Measurements from ENCODE around the gene MKNK2.

Gene MKNK2

GRCh38 chr19:2079865-2080301, 28.8 kb upstream of the MKNK2 start:
- no peak for DNase-seq

GRCh38 chr19:2079076-2079864, 28.2 kb upstream of the MKNK2 start:
- no peak for DNase-seq

GRCh38 chr19:2077833-2078619, 27.0 kb upstream of the MKNK2 start:
- DNase-seq, result no peak

- DNase-seq, result no peak
These were observed 26.4 kb upstream of the MKNK2 start for GRCh38 chr19:2077398-2077797.

- DNase-seq, result no peak
These were observed 25.5 kb upstream of the MKNK2 start for GRCh38 chr19:2076526-2076944.

- no peak for DNase-seq
These were observed 21.9 kb upstream of the MKNK2 start for GRCh38 chr19:2072757-2073551.

- no peak for DNase-seq
These were observed 20.1 kb upstream of the MKNK2 start for GRCh38 chr19:2070986-2071673.

- no peak for DNase-seq
These were observed 19.4 kb upstream of the MKNK2 start for GRCh38 chr19:2070436-2070827.

GRCh38 chr19:2064788-2065524, 13.9 kb upstream of the MKNK2 start:
- DNase-seq, result no peak

- DNase-seq, result no peak
These were observed 13.3 kb upstream of the MKNK2 start for GRCh38 chr19:2064395-2064787.

- no peak for DNase-seq
These were observed 12.8 kb upstream of the MKNK2 start for GRCh38 chr19:2063824-2064223.

- no peak for DNase-seq
These were observed 11.7 kb upstream of the MKNK2 start for GRCh38 chr19:2062770-2063169.

- no peak for DNase-seq
These were observed 11.3 kb upstream of the MKNK2 start for GRCh38 chr19:2062389-2062729.

GRCh38 chr19:2061495-2062388, 10.7 kb upstream of the MKNK2 start:
- peak; percentile 100 for DNase-seq

GRCh38 chr19:2060884-2061494, 9.9 kb upstream of the MKNK2 start:
- peak; percentile 72 for DNase-seq

- no peak for DNase-seq
These were observed 8.6 kb upstream of the MKNK2 start for GRCh38 chr19:2059422-2060201.

- no peak for DNase-seq
These were observed 7.8 kb upstream of the MKNK2 start for GRCh38 chr19:2058570-2059421.

Data from stimulated activated CD4-positive, alpha-beta T cell treated with anti-CD3 and anti-CD28 coated beads, Interleukin-15, amount 100 ng/mL, for 24 hours (primary cell).